Keratinocyte (primary cell): ENCODE measurements around the gene ZSCAN30. TPM values are rescaled to one million over a fixed set of nuclear protein-coding genes. Genes with fewer than 3 reads are reported as not detected.

Experiments
- DNase-seq: peaks from one replicate; pipeline ENCODE4 v3.0.0-alpha.2; 2011; ENCODE audit warnings: low read depth, missing footprints, low spot score
- FAIRE-seq: peaks from 2 replicates; lab custom pipeline; 2011; peaks lifted over from hg19 to GRCh38; lab: Jason Lieb, UNC
- H2AFZ ChIP-seq: 2 replicates; pipeline ENCODE4 v1.6.0; 2012; ENCODE audit warnings: low read length, control low read depth, inconsistent platforms; ENCODE audit not compliant: control insufficient read depth
- H3K27ac ChIP-seq: 2 replicates; pipeline ENCODE4 v1.5.1; 2011; ENCODE audit warnings: low read length; ENCODE audit not compliant: control insufficient read depth, insufficient read depth
- H3K27me3 ChIP-seq: 3 replicates; pipeline ENCODE4 v1.6.0; 2011; ENCODE audit warnings: low read length; ENCODE audit not compliant: control insufficient read depth, insufficient read depth; ENCODE audit errors: extremely low read depth
- H3K36me3 ChIP-seq, 2 experiments: 2 replicates in 1 of 2; 3 replicates in 1 of 2; pipeline ENCODE4 v1.5.1; 2011; ENCODE audit warnings: low read length in 2 of 2, mild to moderate bottlenecking in 1 of 2; ENCODE audit not compliant: control insufficient read depth in 2 of 2, insufficient read depth in 2 of 2; ENCODE audit errors: extremely low read depth in 1 of 2
- H3K4me1 ChIP-seq: 3 replicates; pipeline ENCODE4 v1.5.1; 2011; ENCODE audit warnings: low read length; ENCODE audit not compliant: control insufficient read depth, insufficient read depth; ENCODE audit errors: extremely low read depth
- H3K4me2 ChIP-seq: 3 replicates; pipeline ENCODE4 v1.6.0; 2011; ENCODE audit warnings: low read depth, low read length; ENCODE audit not compliant: control insufficient read depth, insufficient read depth; ENCODE audit errors: extremely low read depth
- H3K4me3 ChIP-seq, 3 experiments: fragments of 200-600 bp in 1 of 3; sonication (generic) in 1 of 3; 2 replicates in 2 of 3; 3 replicates in 1 of 3; pipeline ENCODE4 v1.5.1; 2011 to 2016; ENCODE audit warnings: low read length in 3 of 3, mild to moderate bottlenecking in 3 of 3, control low read depth in 2 of 3, inconsistent platforms in 1 of 3, low read depth in 1 of 3, mixed read lengths in 1 of 3, mixed run types in 1 of 3, moderate library complexity in 1 of 3; ENCODE audit not compliant: control insufficient read depth in 2 of 3, insufficient read depth in 2 of 3; ENCODE audit errors: extremely low read depth in 1 of 3
- H3K79me2 ChIP-seq: 2 replicates; pipeline ENCODE4 v1.6.0; 2012; ENCODE audit warnings: low read length; ENCODE audit not compliant: control insufficient read depth, insufficient read depth
- H3K9ac ChIP-seq: 3 replicates; pipeline ENCODE4 v1.6.0; 2011; ENCODE audit warnings: low read length; ENCODE audit not compliant: control insufficient read depth, insufficient read depth; ENCODE audit errors: extremely low read depth
- H3K9me1 ChIP-seq: 3 replicates; pipeline ENCODE4 v1.6.0; 2011; ENCODE audit warnings: low read length; ENCODE audit not compliant: control insufficient read depth, insufficient read depth; ENCODE audit errors: extremely low read depth
- H3K9me3 ChIP-seq: 2 replicates; pipeline ENCODE4 v1.5.1; 2012; ENCODE audit warnings: low read depth, low read length; ENCODE audit not compliant: control insufficient read depth
- H4K20me1 ChIP-seq: 3 replicates; pipeline ENCODE4 v1.6.0; 2011; ENCODE audit warnings: low read length; ENCODE audit not compliant: control insufficient read depth, insufficient read depth; ENCODE audit errors: extremely low read depth
- CTCF ChIP-seq, 3 experiments: IDR thresholded peaks in 1 of 3; conservative IDR thresholded peaks in 1 of 3; optimal IDR thresholded peaks in 1 of 3; 2 replicates in 2 of 3; 3 replicates in 1 of 3; pipeline versions ENCODE3 to v1.5.1; 2011; ENCODE audit warnings: low read length in 3 of 3, mild to moderate bottlenecking in 3 of 3, moderate library complexity in 2 of 3, control low read depth in 1 of 3, inconsistent platforms in 1 of 3; ENCODE audit not compliant: insufficient read depth in 2 of 3; ENCODE audit errors: extremely low read depth in 1 of 3
- EZH2 ChIP-seq: IDR thresholded peaks from one replicate; pipeline ENCODE4 v1.6.1; 2012; ENCODE audit warnings: inconsistent platforms, mild to moderate bottlenecking, low read length, moderate library complexity
- dilution Hi-C: fragments of 300-500 bp; cut with MboI; formaldehyde crosslinking; loops from one replicate; pipeline ENCODE4 v1.7.0; 2020; ENCODE audit warnings: low sequenced_read_pairs; ENCODE audit not compliant: extremely low pct_ligation_motif_present
- polyA plus RNA-seq, 5 experiments: library from polyadenylated mRNA; depleted of rRNA in 3 of 5; stranded (reverse) in 3 of 5; stranded (forward) in 1 of 5; unstranded in 1 of 5; fragments of >200 nt; gene quantifications; 1 replicate in 1 of 5; 2 replicates in 3 of 5; 3 replicates in 1 of 5; pipeline versions ENCODE4 v1.2.1 to v1.2.3, GENCODE V29; 2011 to 2012; ENCODE audit warnings: missing spikeins in 2 of 5, low read depth in 1 of 5, low replicate concordance in 1 of 5

The ZSCAN30 gene
- polyA plus RNA-seq, 1 donor (not counting 4 experiments of a cell fraction or from before 2014, with no cell fraction given), result 13.6 TPM

DNA sequence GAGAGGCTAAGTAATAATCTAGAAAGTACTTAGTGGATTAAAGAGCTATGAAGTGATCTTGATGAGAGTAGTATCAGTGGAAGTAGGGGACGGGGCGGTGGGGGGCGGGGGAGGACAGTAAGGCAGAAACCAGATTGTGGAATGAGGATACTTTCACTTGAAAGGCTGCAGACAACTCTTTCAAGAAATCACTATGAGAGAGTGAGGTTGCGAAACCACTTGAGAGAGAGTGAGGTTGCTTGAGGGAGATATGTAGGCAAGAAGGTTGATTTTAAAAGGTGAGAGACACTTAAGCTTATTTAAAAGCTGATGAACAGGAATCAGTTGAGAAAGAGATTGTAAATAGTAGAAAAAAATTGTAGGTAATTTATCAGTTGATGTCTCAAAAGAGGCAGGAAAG is 45.4 kb downstream of the ZSCAN30 start:
- H3K9ac ChIP-seq, result no peak overlapping the region
- H3K9me3 ChIP-seq, result peaks cover 27% of the 10 kb centered on the region
- H3K36me3 ChIP-seq, result peaks cover 38 to 53% of the 10 kb centered on the region in 2 experiments
- peaks cover 4% of the 10 kb centered on the region for H3K4me1 ChIP-seq
- no peak overlapping the region for H3K4me2 ChIP-seq
- DNase-seq (no peak), FAIRE-seq (no peak)
- no peak overlapping the region for H3K4me3 ChIP-seq
- no peaks in the 10 kb centered on the region for H3K9me1 ChIP-seq
- peaks cover 7% of the 10 kb centered on the region for H3K79me2 ChIP-seq
- H4K20me1 ChIP-seq, result no peaks in the 10 kb centered on the region
- TF ChIP-seq CTCF (optimal IDR thresholded peaks at IDR 0.05 in 1 of 3, IDR thresholded peaks at IDR 0.05 in 1 of 3, conservative IDR thresholded peaks at IDR 0.05 in 1 of 3; ENCODE audit: extremely low read depth in 1 of 3, insufficient read depth in 2 of 3, low read length in 3 of 3) (no peak), EZH2 (no peak)
- dilution Hi-C loops, result no loop called here
- no peak overlapping the region for H3K27ac ChIP-seq
- no peaks in the 10 kb centered on the region for H3K27me3 ChIP-seq
- H2AFZ ChIP-seq, result no peak overlapping the region

DNA sequence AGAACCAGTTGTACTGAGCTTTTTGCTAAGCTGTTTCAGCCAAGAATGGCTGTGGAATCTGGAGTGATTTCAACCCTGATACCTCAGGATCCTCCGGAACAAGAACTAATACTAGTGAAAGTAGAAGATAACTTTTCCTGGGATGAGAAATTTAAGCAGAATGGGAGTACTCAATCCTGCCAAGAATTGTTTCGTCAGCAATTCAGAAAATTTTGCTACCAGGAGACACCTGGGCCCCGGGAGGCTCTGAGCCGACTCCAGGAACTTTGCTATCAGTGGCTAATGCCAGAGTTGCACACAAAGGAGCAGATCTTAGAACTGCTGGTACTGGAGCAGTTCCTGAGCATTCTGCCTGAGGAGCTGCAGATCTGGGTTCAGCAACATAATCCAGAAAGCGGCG is 47.6 kb downstream of the ZSCAN30 start:
- Histone ChIP-seq H4K20me1 (no peaks in the 10 kb centered on the region), H3K27ac (no peak overlapping the region), H3K79me2 (peaks cover 7% of the 10 kb centered on the region), H3K4me2 (no peak overlapping the region), H2AFZ (no peak overlapping the region), H3K9ac (no peak overlapping the region), H3K4me1 (peaks cover 4% of the 10 kb centered on the region), H3K36me3 (peaks cover 34 to 45% of the 10 kb centered on the region in 2 experiments), H3K4me3 (no peak overlapping the region), H3K27me3 (no peaks in the 10 kb centered on the region), H3K9me3 (peaks cover 25% of the 10 kb centered on the region), H3K9me1 (no peaks in the 10 kb centered on the region)
- DNase-seq, result no peak
- dilution Hi-C loops, result no loop called here
- TF ChIP-seq CTCF (optimal IDR thresholded peaks at IDR 0.05 in 1 of 3, IDR thresholded peaks at IDR 0.05 in 1 of 3, conservative IDR thresholded peaks at IDR 0.05 in 1 of 3; ENCODE audit: extremely low read depth in 1 of 3, insufficient read depth in 2 of 3, low read length in 3 of 3) (no peak), EZH2 (no peak)
- no peak for FAIRE-seq
